H1 (cell line): Measurements from ENCODE around the gene PHACTR1. TPM values are rescaled to one million over a fixed set of nuclear protein-coding genes. Genes with fewer than 3 reads are reported as not detected.

Experiments
- CTCF ChIA-PET: fragments of 300-600 bp; sonication (Branson Sonifier 250); formaldehyde crosslinking; loops from one replicate; lab custom pipeline; 2021; ENCODE audit not compliant: partially characterized antibody; lab: Charles Lee
- POLR2A ChIA-PET: fragments of 300-600 bp; sonication (Branson Sonifier 250); formaldehyde crosslinking; loops from one replicate; lab custom pipeline; 2021; ENCODE audit warnings: inconsistent platforms; ENCODE audit not compliant: partially characterized antibody; lab: Charles Lee
- DNase-seq, 2 experiments: peaks; one replicate each; pipeline versions ENCODE4 v3.0.0 to v3.0.0-alpha.2; 2010 to 2022; ENCODE audit warnings: low spot score in 2 of 2, low read depth in 1 of 2, mixed read lengths in 1 of 2
- FAIRE-seq: peaks from 2 replicates; lab custom pipeline; 2011; peaks lifted over from hg19 to GRCh38; lab: Jason Lieb, UNC
- H2AFZ ChIP-seq: 2 replicates; pipeline ENCODE4 v1.8.1; 2012; ENCODE audit warnings: low read length, inconsistent platforms
- H2AK5ac ChIP-seq: 2 replicates; pipeline ENCODE4 v1.6.1; 2013; ENCODE audit warnings: low read depth, low read length
- H2BK120ac ChIP-seq: replicated peaks from 2 replicates; pipeline ENCODE3; 2013; ENCODE audit warnings: low read depth, low read length, inconsistent platforms
- H2BK12ac ChIP-seq: 2 replicates; pipeline ENCODE4 v1.6.1; 2013; ENCODE audit warnings: low read depth, low read length
- H2BK15ac ChIP-seq: 2 replicates; pipeline ENCODE4 v1.6.1; 2013; ENCODE audit warnings: low read length
- H2BK20ac ChIP-seq: 2 replicates; pipeline ENCODE4 v1.6.1; 2013; ENCODE audit warnings: low read length
- H2BK5ac ChIP-seq: 2 replicates; pipeline ENCODE4 v1.6.1; 2013; ENCODE audit warnings: low read depth, low read length
- H3K14ac ChIP-seq: 2 replicates; pipeline ENCODE4 v1.6.1; 2013; ENCODE audit warnings: inconsistent platforms; ENCODE audit not compliant: insufficient read length
- H3K18ac ChIP-seq: 2 replicates; pipeline ENCODE4 v1.6.1; 2013; ENCODE audit warnings: low read length; ENCODE audit errors: extremely low read depth
- H3K23ac ChIP-seq: 2 replicates; pipeline ENCODE4 v1.6.1; 2013; ENCODE audit warnings: inconsistent platforms; ENCODE audit not compliant: insufficient read length
- H3K23me2 ChIP-seq: 2 replicates; pipeline ENCODE4 v1.6.1; 2013; ENCODE audit warnings: low read depth, low read length
- H3K27ac ChIP-seq: 2 replicates; pipeline ENCODE4 v1.6.1; 2011; ENCODE audit warnings: low read depth, low read length, inconsistent platforms
- H3K27me3 ChIP-seq, 4 experiments: replicated peaks in 1 of 4; 1 replicate in 1 of 4; 2 replicates in 3 of 4; pipeline versions ENCODE4 v1.6.1 to v1.8.1; 2011 to 2013; ENCODE audit warnings: low read length in 3 of 4, mild to moderate bottlenecking in 3 of 4, inconsistent platforms in 2 of 4, mixed read lengths in 2 of 4, moderate library complexity in 1 of 4; ENCODE audit not compliant: control insufficient read depth in 3 of 4, insufficient read depth in 3 of 4; ENCODE audit errors: extremely low read depth in 1 of 4
- H3K36me3 ChIP-seq, 4 experiments: 2 replicates each; pipeline versions ENCODE4 v1.6.1 to v1.8.1; 2011 to 2013; ENCODE audit warnings: mild to moderate bottlenecking in 4 of 4, low read length in 3 of 4, moderate library complexity in 2 of 4, control low read depth in 1 of 4, inconsistent platforms in 1 of 4; ENCODE audit not compliant: insufficient read depth in 4 of 4, control insufficient read depth in 2 of 4
- H3K4ac ChIP-seq: replicated peaks from 2 replicates; pipeline ENCODE3; 2013; ENCODE audit warnings: low read length, low read depth, mixed read lengths, inconsistent platforms; ENCODE audit not compliant: insufficient read length
- H3K4me1 ChIP-seq, 4 experiments: replicated peaks in 1 of 4; 1 replicate in 1 of 4; 2 replicates in 3 of 4; pipeline versions ENCODE4 v1.6.1 to v1.8.1; 2011 to 2013; ENCODE audit warnings: low read length in 3 of 4, inconsistent platforms in 2 of 4, mixed read lengths in 1 of 4; ENCODE audit not compliant: insufficient read depth in 4 of 4, control insufficient read depth in 3 of 4
- H3K4me2 ChIP-seq, 2 experiments: 2 replicates each; pipeline versions ENCODE4 v1.6.1 to v1.8.1; 2011 to 2013; ENCODE audit warnings: low read depth in 2 of 2, low read length in 2 of 2, control low read depth in 1 of 2, inconsistent platforms in 1 of 2, mild to moderate bottlenecking in 1 of 2; ENCODE audit not compliant: insufficient read depth in 1 of 2
- H3K4me3 ChIP-seq, 4 experiments: fragments of 200-600, 300-600 bp in 1 of 4; sonication (generic), shearing (Covaris generic), sonication (Bioruptor Twin) in 1 of 4; 2 replicates each; pipeline versions ENCODE4 v1.5.1 to v1.8.1; 2011 to 2016; ENCODE audit warnings: low read length in 4 of 4, low read depth in 3 of 4, control low read depth in 2 of 4, inconsistent platforms in 2 of 4, mild to moderate bottlenecking in 2 of 4, mixed read lengths in 1 of 4, moderate library complexity in 1 of 4; ENCODE audit not compliant: insufficient read depth in 2 of 4; ENCODE audit errors: extremely low read depth in 1 of 4
- H3K56ac ChIP-seq: replicated peaks from 2 replicates; pipeline ENCODE3; 2013; ENCODE audit warnings: low read depth, mild to moderate bottlenecking, mixed read lengths, low read length, inconsistent platforms; ENCODE audit not compliant: insufficient read length
- H3K79me1 ChIP-seq: 2 replicates; pipeline ENCODE4 v1.6.1; 2013; ENCODE audit warnings: low read depth, low read length, control low read depth
- H3K79me2 ChIP-seq, 2 experiments: 2 replicates each; pipeline versions ENCODE4 v1.6.1 to v1.8.1; 2012 to 2013; ENCODE audit warnings: low read length in 2 of 2, mild to moderate bottlenecking in 2 of 2, inconsistent platforms in 1 of 2; ENCODE audit not compliant: insufficient read depth in 2 of 2, control insufficient read depth in 1 of 2
- H3K9ac ChIP-seq, 4 experiments: replicated peaks in 1 of 4; 1 replicate in 1 of 4; 2 replicates in 3 of 4; pipeline versions ENCODE4 v1.6.1 to v1.8.1; 2011 to 2013; ENCODE audit warnings: low read depth in 3 of 4, low read length in 3 of 4, control low read depth in 2 of 4, mild to moderate bottlenecking in 2 of 4, moderate library complexity in 2 of 4, inconsistent platforms in 1 of 4; ENCODE audit errors: extremely low read depth in 1 of 4
- H3K9me3 ChIP-seq, 2 experiments: 2 replicates each; pipeline versions ENCODE4 v1.6.1 to v1.8.1; 2012 to 2013; ENCODE audit warnings: mild to moderate bottlenecking in 2 of 2, moderate library complexity in 2 of 2, control low read depth in 1 of 2, inconsistent platforms in 1 of 2, low read depth in 1 of 2, low read length in 1 of 2, mixed read lengths in 1 of 2; ENCODE audit not compliant: insufficient read depth in 2 of 2
- H4K20me1 ChIP-seq, 2 experiments: replicated peaks in 1 of 2; 2 replicates each; pipeline versions ENCODE3 to v1.8.1; 2011 to 2013; ENCODE audit warnings: inconsistent platforms in 2 of 2, low read length in 2 of 2, mild to moderate bottlenecking in 1 of 2; ENCODE audit not compliant: insufficient read depth in 2 of 2, control insufficient read depth in 1 of 2
- H4K5ac ChIP-seq: 2 replicates; pipeline ENCODE4 v1.6.1; 2013; ENCODE audit warnings: low read length, low read depth, mixed read lengths, inconsistent platforms; ENCODE audit not compliant: insufficient read length
- H4K8ac ChIP-seq: 2 replicates; pipeline ENCODE4 v1.8.0; 2013; ENCODE audit warnings: mild to moderate bottlenecking, moderate library complexity, low read length, inconsistent platforms; ENCODE audit not compliant: insufficient read depth; ENCODE audit errors: extremely low read depth
- H4K91ac ChIP-seq: replicated peaks from 2 replicates; pipeline ENCODE3; 2013; ENCODE audit warnings: low read length, mixed read lengths, inconsistent platforms; ENCODE audit not compliant: insufficient read length
- GABPA ChIP-seq: IDR thresholded peaks from 2 replicates; pipeline ENCODE4 v1.6.1; 2011; ENCODE audit warnings: mild to moderate bottlenecking, low read length, moderate library complexity, borderline replicate concordance; ENCODE audit not compliant: insufficient read depth
- HDAC6 ChIP-seq: IDR thresholded peaks from one replicate; pipeline ENCODE4 v1.7.1; 2012; ENCODE audit warnings: low read depth, mild to moderate bottlenecking, inconsistent platforms, low read length, moderate library complexity
- NRF1 ChIP-seq: IDR thresholded peaks from 2 replicates; pipeline ENCODE4 v1.6.1; 2011; ENCODE audit warnings: mild to moderate bottlenecking, low read depth, low read length, improper control_type of control experiment
- SP2 ChIP-seq: IDR thresholded peaks from 2 replicates; pipeline ENCODE4 v1.6.1; 2012; ENCODE audit warnings: mild to moderate bottlenecking, low read length, inconsistent platforms
- SP4 ChIP-seq: IDR thresholded peaks from 2 replicates; pipeline ENCODE4 v1.6.1; 2012; ENCODE audit warnings: low read length, inconsistent platforms
- TCF12 ChIP-seq: IDR thresholded peaks from 2 replicates; pipeline ENCODE4 v1.6.1; 2011; ENCODE audit warnings: low read depth, mild to moderate bottlenecking, low read length
- WGBS, 2 experiments: shearing (Covaris generic) in 1 of 2; methylation state at CpG; one replicate each; pipeline versions ENCODE4 v1.1.6 to v1.1.7; 2013 to 2015; ENCODE audit warnings: low lambda C conversion rate in 2 of 2, mixed read lengths in 2 of 2, inconsistent platforms in 1 of 2, low coverage in 1 of 2, missing lambda C conversion rate in 1 of 2; ENCODE audit not compliant: insufficient replicate concordance in 2 of 2, insufficient coverage in 1 of 2, insufficient read length in 1 of 2; ENCODE audit errors: extremely low coverage in 1 of 2, missing lambda C conversion rate in 1 of 2; 5-methylcytosine and 5-hydroxymethylcytosine counted together
- polyA plus RNA-seq, 7 experiments: library from polyadenylated mRNA; depleted of rRNA in 3 of 7; stranded (reverse) in 5 of 7; unstranded in 2 of 7; fragments of >200 nt in 5 of 7; fragments of 200-250 nt in 2 of 7; gene quantifications; 1 replicate in 5 of 7; 2 replicates in 1 of 7; 4 replicates in 1 of 7; pipeline versions ENCODE4 v1.2.1 to v1.2.3, GENCODE V29; 2011 to 2013; ENCODE audit warnings: missing spikeins in 2 of 7, mixed read lengths in 2 of 7
- total RNA-seq: library from RNA; stranded (reverse); fragmentation: NEBNext Ultra II Directional; extraction: Animal tissue kit (Norgen Biotek cat#: 25700); gene quantifications from 2 replicates; pipeline ENCODE4 v1.2.1, GENCODE V29; 2021

Gene PHACTR1
- total and polyA plus RNA-seq, 2 of the 8 experiments (the other 6 are each of a cell fraction or from before 2014, with no cell fraction given) = 3.9 to 17.1 TPM

DNA sequence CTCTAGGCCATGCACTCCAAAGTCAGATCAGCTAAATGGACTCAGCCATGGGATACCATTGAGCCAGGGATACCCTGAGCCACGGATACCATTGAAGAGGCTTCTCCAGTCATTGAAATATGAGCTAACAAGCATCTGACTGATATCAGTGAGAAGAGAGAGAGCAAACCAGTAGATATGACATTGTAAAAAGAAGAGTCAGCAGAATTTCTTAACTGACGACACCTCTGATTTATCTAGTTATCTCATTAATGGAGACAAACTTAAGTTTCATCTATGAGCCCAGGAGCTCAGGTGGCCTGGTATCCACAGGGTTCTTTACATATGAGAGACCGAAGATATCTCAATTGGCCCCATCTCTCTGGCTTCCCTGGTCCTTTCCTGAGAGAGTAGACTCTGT is 471.1 kb downstream of the PHACTR1 start:
- Histone ChIP-seq H3K79me2 (no peaks in the 10 kb centered on the region), H2AK5ac (no peak overlapping the region), H3K27me3 (no peaks in the 10 kb centered on the region), H2BK5ac (no peak overlapping the region), H3K23ac (no peak overlapping the region), H3K79me1 (no peaks in the 10 kb centered on the region; the same call in 1 of the 2 replicates), H4K91ac (no peak overlapping the region), H3K14ac (no peak overlapping the region), H3K56ac (no peak overlapping the region), H3K27ac (no peak overlapping the region), H3K9me3 (no peaks in the 10 kb centered on the region)
- WGBS, 2 experiments = 88% methylated on average over 3 of the region's 3 CpGs; no CpG with 5 or more reads in 1 of the 2 experiments
- TF ChIP-seq HDAC6 = no peak
- TF ChIP-seq NRF1 = no peak
- TF ChIP-seq SP2 = no peak
- no peak for TF ChIP-seq GABPA
- no peak for TF ChIP-seq SP4
- no peak for TF ChIP-seq TCF12
- TF ChIP-seq, all 59 proteins: peak for 0
- H3K4ac ChIP-seq = no peak overlapping the region
- H3K9ac ChIP-seq = no peak overlapping the region
- H2BK12ac ChIP-seq = no peak overlapping the region
- no peak for FAIRE-seq
- H2BK20ac ChIP-seq = no peak overlapping the region
- no peaks in the 10 kb centered on the region for H3K36me3 ChIP-seq
- no peak overlapping the region for H2BK120ac ChIP-seq
- no peak overlapping the region for H3K4me2 ChIP-seq
- no peak overlapping the region for H2BK15ac ChIP-seq
- ChIA-PET POLR2A (no interaction called here), CTCF (interaction anchor here (1.1 to 2.0 kb wide), 7 partner anchors 7 to 91 kb away, joined by 3 to 6 read pairs (median 4); no protein-coding TSS in a partner anchor)
- H3K23me2 ChIP-seq = peaks cover 3% of the 10 kb centered on the region; the same call in 1 of the 2 replicates
- no peak overlapping the region for H3K4me3 ChIP-seq
- DNase-seq = no peak
- H4K8ac ChIP-seq = no peak overlapping the region
- H4K5ac ChIP-seq = no peak overlapping the region
- no peak overlapping the region for H3K18ac ChIP-seq
- peaks cover 2 to 9% (median 6%) of the 10 kb centered on the region in 4 experiments; a peak in 4 of 7 replicates for H3K4me1 ChIP-seq
- H2AFZ ChIP-seq = no peak overlapping the region
- H4K20me1 ChIP-seq = no peaks in the 10 kb centered on the region
